Central memory CD4-positive, alpha-beta T cell (primary cell): ENCODE results near the gene RGS5.
"Not testable (repeated sequence)": the region's sequence is repeated elsewhere in the genome, so short reads cannot be mapped to it uniquely, and the experiment has no call there.

Experiments used
- DNase-seq: peaks from one replicate; pipeline ENCODE4 v3.0.0; 2022
- total RNA-seq, 3 experiments: gene quantifications; one replicate each; lab custom pipeline; 2026; lab: John Stamatoyannopoulos, UW

RGS5 gene
- 0.67 to 1.1 (median 0.77) reads per million in 3 experiments for total RNA-seq

GRCh38 chr1:163202833-163203451 is at the start of gene RGS5:
TSS of gene RGS5 (minus strand) at chr1:163202916. CDS start at chr1:163202835, 81 bp downstream.
- no peak for DNase-seq

GRCh38 chr1:163250382-163250974 is 47.8 kb upstream of the RGS5 start:
- no peak for DNase-seq

GRCh38 chr1:163248064-163248463 is 45.3 kb upstream of the RGS5 start:
- DNase-seq = no peak

- DNase-seq = not testable (repeated sequence)
Observed at GRCh38 chr1:163244648-163245047, 41.9 kb upstream of the RGS5 start.

- DNase-seq = no peak
Observed at GRCh38 chr1:163241746-163242145, 39.0 kb upstream of the RGS5 start.

- DNase-seq = no peak
Observed at GRCh38 chr1:163240705-163241104, 38.0 kb upstream of the RGS5 start.

GRCh38 chr1:163233643-163234042 is 30.9 kb upstream of the RGS5 start:
- not testable (repeated sequence) for DNase-seq

GRCh38 chr1:163231385-163231784 is 28.7 kb upstream of the RGS5 start:
- DNase-seq = no peak

GRCh38 chr1:163230827-163231226 is 28.1 kb upstream of the RGS5 start:
- DNase-seq = no peak

GRCh38 chr1:163228271-163228670 is 25.6 kb upstream of the RGS5 start:
- DNase-seq = not testable (repeated sequence)

GRCh38 chr1:163227126-163227525 is 24.4 kb upstream of the RGS5 start:
- no peak for DNase-seq

- DNase-seq = no peak
Observed at GRCh38 chr1:163213626-163214025, 10.9 kb upstream of the RGS5 start.

- DNase-seq = no peak
Observed at GRCh38 chr1:163211667-163212066, 9.0 kb upstream of the RGS5 start.

- no peak for DNase-seq
Observed at GRCh38 chr1:163205513-163205912, 2.8 kb upstream of the RGS5 start.

- no peak for DNase-seq
Observed at GRCh38 chr1:163203561-163203960, 845 bp upstream of the RGS5 start.

- DNase-seq = no peak
Observed at GRCh38 chr1:163201906-163202305, 810 bp downstream of the RGS5 start.

- DNase-seq = no peak
Observed at GRCh38 chr1:163197022-163197421, 5.7 kb downstream of the RGS5 start.

GRCh38 chr1:163196449-163196787 is 6.3 kb downstream of the RGS5 start:
- no peak for DNase-seq

- no peak for DNase-seq
Observed at GRCh38 chr1:163195728-163196448, 6.8 kb downstream of the RGS5 start.

GRCh38 chr1:163191301-163191700 is 11.4 kb downstream of the RGS5 start:
- DNase-seq = no peak

GRCh38 chr1:163188947-163189346 is 13.8 kb downstream of the RGS5 start:
- DNase-seq = no peak

- DNase-seq = no peak
Observed at GRCh38 chr1:163187849-163188248, 14.9 kb downstream of the RGS5 start.

- no peak for DNase-seq
Observed at GRCh38 chr1:163186862-163187261, 15.9 kb downstream of the RGS5 start.

GRCh38 chr1:163182330-163182949 is 20.3 kb downstream of the RGS5 start:
- no peak for DNase-seq
